HL-60/S4 treated with retinoic acid at 250 ng/mL for 4 days and 3 days (cell line): ENCODE measurements around the gene FADD.
"Not testable (repeated sequence)": the region's sequence is repeated elsewhere in the genome, so short reads cannot be mapped to it uniquely, and the experiment has no call there.

Experiments
- in situ Hi-C: fragments of 300-500 bp; cut with MboI; formaldehyde crosslinking; loops from 2 replicates; pipeline ENCODE4 v1.7.0; 2022; ENCODE audit warnings: low sequenced_read_pairs

Gene FADD

DNA sequence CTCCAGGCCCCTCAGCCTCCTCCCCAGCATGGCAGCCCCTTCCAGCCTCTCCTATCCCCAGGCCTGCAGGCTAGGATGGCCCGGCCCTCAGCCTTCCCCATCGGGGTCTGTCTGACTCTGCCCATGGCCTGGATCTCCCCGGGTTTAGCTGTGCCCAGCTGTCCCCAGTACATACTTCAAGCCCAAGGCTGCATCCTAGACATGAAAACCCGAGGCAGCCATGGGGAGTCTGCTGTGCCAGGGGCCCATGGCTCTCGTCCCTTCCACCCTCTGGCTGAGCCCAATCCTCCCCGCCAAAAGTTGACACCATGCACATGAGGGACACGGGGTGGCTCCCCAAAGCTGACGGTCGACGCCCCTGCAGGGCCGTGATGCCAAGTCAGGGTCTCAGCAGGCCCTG is 22.2 kb upstream of the FADD start:
- in situ Hi-C loops, result loop anchor here (10.0 to 25.0 kb wide), 2 partner anchors 256 to 469 kb away; partner anchors contain the start of gene FGF19

DNA sequence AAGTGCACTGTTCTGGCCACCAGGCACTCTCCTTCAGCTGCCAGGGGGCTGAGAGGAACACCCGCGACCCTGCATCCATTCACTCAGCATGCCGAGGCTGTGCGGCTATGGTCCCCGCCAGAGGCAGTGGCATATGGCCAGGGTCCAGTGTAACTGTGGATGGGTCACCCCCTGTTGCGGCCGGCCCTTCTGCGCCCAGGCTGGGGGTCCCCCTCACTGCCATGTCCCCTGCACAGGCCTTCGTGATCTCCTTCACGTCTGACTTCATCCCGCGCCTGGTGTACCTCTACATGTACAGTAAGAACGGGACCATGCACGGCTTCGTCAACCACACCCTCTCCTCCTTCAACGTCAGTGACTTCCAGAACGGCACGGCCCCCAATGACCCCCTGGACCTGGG is 20.8 kb upstream of the FADD start:
- in situ Hi-C loops, result loop anchor here (10.0 to 25.0 kb wide), 2 partner anchors 257 to 470 kb away; partner anchors contain the start of gene FGF19

- in situ Hi-C loops, result loop anchor here (10.0 to 25.0 kb wide), 2 partner anchors 258 to 471 kb away; partner anchors contain the start of gene FGF19
Measured at GRCh38 chr11:70183032-70183431, 20.1 kb upstream of the FADD start.

DNA sequence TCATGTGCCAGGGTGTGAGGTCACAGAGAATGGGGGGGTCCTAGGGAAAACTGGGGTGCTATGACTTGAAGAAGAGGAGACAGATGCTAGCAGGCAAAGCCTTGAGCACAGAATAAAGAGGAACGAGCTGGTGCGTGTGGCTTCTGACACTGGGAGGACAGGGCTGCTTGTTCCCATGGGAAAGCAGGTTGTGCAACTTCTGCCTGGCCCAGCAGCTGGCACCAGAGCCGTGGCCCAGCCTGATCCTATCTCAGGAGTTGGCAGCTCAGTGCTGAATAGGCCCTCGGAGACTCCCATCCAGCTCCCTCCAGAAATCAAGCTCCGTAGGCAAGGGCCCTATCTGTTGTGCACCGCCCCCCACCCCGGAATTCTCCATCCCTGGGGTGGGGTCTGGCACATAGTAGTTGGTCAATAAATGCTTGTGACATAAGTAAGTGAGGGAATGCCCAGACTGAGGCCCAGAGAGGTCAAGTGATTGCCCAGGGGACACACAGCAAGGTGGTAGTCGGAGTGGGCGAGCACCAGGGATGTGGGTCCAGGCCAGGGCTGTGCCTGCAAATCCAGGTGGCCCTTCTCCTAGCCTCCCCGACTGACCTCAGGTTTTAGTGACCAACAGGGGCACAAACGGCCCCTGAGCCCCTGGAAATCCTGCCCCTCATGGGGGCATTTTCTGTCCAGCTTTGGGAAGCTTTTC is 19.5 kb upstream of the FADD start:
- in situ Hi-C loops, result loop anchor here (10.0 to 25.0 kb wide), 2 partner anchors 259 to 471 kb away; partner anchors contain the start of gene FGF19

DNA sequence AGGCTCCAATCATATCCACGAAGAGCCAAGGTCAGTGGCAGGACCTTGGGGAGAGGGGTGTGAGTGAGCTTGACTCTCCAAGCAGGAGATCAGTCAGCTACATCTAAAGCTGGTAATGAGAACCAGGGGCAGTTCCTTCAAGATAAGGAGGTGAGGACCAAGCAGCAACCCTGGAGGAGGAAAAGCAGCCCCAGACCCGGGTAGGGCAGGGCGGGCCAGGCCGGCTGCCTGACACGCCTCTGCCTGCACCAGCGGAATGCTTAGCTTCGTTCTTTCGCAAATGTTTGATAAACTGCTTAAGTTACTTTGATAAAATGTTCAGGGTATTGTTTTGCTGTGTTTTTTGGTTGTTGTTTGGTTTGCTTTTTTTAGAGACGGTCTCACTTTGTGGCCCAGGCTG is 18.7 kb upstream of the FADD start:
- in situ Hi-C loops, result loop anchor here (10.0 to 25.0 kb wide), 2 partner anchors 260 to 472 kb away; partner anchors contain the start of gene FGF19

- in situ Hi-C loops, result loop anchor here (10.0 to 25.0 kb wide), 2 partner anchors 261 to 473 kb away; partner anchors contain the start of gene FGF19
Measured at GRCh38 chr11:70185348-70186055, 17.6 kb upstream of the FADD start.

DNA sequence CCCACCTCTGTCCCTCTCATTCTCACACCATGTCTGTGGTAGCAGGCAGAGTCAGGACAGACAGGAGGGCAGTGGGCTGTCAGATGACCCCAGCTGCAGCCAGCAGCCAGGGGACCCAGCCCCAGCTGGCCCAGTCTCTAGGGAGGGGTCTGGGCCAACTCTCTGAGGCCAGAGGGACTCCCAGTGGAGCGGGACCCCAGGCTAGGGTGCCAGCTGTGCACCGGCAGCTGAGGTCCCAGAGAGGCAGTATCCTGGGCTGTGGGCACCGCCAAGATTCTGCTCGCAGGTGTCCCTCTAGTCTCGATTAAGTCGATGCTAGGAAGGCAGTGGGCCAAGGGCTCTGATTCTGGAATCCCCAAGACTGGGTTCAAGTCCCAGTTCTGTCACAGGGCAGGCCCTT is 16.7 kb upstream of the FADD start:
- in situ Hi-C loops, result loop anchor here (10.0 to 25.0 kb wide), 2 partner anchors 262 to 474 kb away; partner anchors contain the start of gene FGF19

DNA sequence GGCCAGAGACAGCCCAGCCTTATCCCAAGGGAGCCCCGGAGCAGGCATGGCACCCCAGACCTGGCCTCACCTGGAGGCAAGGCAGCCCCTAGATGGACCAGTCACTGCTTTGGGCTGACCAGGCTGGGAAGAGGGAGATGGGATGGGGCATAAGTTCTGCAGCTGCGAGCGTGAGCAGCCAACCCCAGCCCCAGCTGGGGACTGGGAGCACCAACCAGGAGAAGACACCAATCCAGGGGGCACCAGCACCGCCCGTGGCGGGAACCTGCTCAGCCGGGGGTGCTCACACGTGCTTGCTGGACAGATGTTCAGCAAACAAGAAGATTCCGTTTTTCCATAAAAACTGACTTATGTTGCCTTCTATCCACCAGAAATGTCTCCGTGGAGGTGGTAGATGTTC is 16.2 kb upstream of the FADD start:
- in situ Hi-C loops, result loop anchor here (10.0 to 25.0 kb wide), 2 partner anchors 262 to 475 kb away; partner anchors contain the start of gene FGF19

- in situ Hi-C loops, result loop anchor here (10.0 to 25.0 kb wide), 2 partner anchors 263 to 475 kb away; partner anchors contain the start of gene FGF19
Measured at GRCh38 chr11:70187771-70188170, 15.3 kb upstream of the FADD start.

DNA sequence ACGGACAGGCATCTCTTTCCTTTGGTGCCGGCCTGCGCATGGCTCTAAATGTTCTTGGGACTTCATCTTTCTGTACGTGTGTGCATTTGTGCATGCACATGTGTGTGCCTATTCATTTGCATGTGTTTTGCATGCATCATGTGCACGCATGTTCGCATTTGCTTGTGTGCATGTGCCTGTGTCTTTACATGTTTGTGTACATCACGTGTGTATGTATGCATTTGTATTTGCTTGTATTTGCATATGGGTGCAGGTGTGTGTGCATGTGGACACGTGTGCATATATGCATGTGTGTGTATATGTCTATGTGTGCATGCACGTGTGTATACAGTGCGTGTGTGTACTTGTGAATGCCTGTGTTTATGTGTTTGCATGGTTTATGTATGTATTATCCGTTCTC is 13.5 kb upstream of the FADD start:
- in situ Hi-C loops, result loop anchor here (10.0 to 25.0 kb wide), 2 partner anchors 265 to 477 kb away; partner anchors contain the start of gene FGF19

DNA sequence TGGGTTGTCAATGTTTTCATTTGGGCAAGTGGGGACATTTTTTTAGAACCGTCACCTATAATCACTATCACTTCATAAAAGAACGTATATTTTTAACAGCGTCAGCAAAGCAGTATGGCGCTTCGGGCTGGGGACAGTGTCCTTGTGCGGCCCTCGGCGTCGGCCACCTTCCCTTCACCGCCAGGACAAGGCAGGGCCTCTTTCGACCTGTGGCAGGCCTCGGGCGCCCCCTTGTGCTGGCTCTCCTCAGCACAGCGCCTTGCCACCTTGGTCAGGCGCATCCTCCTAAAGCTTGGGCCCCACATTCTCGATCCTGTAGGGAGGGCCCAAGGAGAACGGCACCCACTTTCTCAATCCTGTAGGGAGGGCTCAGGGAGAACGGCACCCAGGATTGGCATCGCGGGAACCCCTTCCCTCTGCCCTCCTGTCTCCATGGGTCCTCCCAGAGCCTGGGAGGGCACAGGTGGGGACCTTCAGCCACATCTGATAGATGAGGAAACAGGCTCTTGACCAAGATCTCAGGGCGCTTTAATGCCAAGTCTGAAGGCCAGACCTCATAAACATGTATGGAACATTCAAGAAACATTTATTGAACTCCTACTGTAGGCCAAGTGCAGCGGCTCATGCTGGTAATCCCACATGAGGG is 11.5 kb upstream of the FADD start:
- in situ Hi-C loops, result loop anchor here (25.0 kb wide), 1 partner anchor 479 kb away; the partner anchor contains the start of gene FGF19

GRCh38 chr11:70192666-70193410 is 10.3 kb upstream of the FADD start:
- in situ Hi-C loops, result loop anchor here (25.0 kb wide), 1 partner anchor 481 kb away; the partner anchor contains the start of gene FGF19

- in situ Hi-C loops, result loop anchor here (25.0 kb wide), 1 partner anchor 481 kb away; the partner anchor contains the start of gene FGF19
Measured at GRCh38 chr11:70193411-70194292, 9.4 kb upstream of the FADD start.

DNA sequence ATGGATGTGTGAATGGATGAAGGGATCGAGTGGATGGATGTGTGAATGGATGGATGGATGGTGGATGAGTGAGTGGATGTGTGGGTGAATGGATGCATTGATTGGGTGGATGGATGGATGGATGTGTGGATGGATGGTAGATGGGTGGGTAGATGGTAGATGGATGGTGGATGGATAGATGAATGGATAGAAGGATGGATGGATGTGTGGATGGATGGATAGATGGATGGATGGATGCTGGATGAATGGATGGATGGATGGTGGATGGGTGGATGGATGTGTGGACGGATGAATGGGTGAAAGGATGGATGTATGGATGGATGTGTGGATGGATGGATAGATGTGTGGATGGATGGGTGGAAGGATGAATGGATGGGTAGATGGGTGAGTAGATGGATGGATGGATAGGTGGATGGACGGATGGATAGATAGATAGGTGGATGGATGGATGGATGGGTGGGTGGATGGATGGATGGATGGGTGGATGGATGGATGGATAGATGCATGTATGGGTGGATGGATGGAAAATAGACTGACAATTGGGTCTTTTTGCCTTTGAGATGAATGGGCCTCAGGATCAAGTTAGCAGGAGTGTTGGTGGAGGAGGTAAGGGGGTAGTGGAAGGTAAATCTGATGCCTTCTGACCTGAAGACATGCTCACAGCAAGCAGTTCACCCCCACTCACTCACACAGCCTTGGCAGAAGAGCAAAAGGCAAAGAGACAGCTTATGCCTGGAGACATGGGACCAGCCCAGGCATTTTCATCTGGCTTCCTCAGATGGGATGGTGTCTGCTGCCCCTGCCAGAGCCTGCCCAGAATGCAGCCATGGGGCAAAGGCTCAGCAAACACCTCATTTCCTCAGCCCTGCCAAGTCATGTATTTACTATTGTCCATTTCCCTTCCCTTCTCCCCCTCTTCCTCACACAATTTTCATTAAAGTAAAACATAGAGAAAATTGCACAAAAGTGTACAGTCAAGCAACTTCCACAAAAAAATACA is 8.0 kb upstream of the FADD start:
- in situ Hi-C loops, result loop anchor here (25.0 kb wide), 1 partner anchor 483 kb away; the partner anchor contains the start of gene FGF19

GRCh38 chr11:70200212-70200844 is 2.8 kb upstream of the FADD start:
- in situ Hi-C loops, result no loop called here

- in situ Hi-C loops, result not testable (repeated sequence)
Measured at GRCh38 chr11:70201047-70201446, 2.0 kb upstream of the FADD start.
